Activated CD4-positive, CD25-positive, alpha-beta regulatory T cell treated with anti-CD3 and anti-CD28 coated beads, Interleukin-2, amount 50 U/mL, for 72 hours (primary cell): Measurements from ENCODE around the gene CDK19.
"Not testable (repeated sequence)": the region's sequence is repeated elsewhere in the genome, so short reads cannot be mapped to it uniquely, and the experiment has no call there.

ENCODE experiments used
- DNase-seq: peaks from one replicate; pipeline ENCODE4 v3.0.0; 2021

CDK19 gene

DNA sequence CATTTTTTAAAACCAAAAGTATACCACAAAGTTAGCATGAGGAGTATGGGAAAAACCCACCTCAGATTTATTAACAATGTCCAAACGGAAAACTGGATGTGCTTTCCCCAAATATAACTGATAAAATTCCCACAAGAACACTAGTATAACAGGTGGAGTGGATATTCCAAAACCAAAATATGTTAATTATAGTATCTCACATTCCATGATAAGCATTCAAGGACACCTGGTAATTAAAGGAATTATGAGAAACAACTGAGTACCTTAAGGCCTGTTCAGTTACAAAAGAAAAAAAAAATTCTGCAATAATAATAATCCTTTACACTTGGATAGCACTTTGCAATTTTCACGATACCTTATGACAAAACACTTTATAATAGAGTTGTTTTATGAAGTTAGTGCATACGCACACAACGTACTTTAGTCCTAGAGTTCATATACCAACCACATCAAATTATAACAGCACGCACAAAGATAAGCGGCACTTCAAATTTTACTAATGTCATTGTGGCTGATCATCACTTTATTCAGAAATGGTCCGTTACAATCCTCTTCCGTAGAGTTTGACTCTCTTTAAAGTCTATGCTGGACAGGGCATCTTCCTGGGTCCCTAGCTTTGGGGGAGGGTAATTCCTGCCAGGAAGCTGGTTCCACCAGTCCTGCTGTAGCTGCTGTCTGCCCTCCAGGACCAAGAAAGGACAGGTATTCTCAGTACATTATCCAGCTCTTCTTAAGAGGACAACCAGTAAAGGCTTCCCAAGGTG lies 1.7 kb downstream of the CDK19 start:
- DNase-seq: no peak

DNA sequence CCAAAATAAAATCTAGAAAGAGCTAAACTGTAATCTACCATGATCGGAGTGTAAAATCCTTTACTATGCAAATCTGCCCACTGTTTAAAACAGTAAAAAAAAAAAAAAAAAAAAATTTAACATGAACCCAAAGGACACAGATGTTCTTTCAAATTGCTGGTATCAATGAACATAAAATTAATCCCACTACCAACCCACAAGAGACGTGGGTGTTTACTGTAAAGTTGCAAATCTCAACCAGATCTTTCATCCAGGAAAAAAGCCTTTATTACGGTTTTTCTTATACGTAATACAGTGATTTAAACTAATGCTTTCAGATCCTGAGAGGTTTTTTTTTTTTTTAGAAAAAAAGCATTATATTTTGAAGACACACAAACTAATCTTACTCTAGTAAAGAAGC lies 2.5 kb downstream of the CDK19 start:
- no peak for DNase-seq

DNA sequence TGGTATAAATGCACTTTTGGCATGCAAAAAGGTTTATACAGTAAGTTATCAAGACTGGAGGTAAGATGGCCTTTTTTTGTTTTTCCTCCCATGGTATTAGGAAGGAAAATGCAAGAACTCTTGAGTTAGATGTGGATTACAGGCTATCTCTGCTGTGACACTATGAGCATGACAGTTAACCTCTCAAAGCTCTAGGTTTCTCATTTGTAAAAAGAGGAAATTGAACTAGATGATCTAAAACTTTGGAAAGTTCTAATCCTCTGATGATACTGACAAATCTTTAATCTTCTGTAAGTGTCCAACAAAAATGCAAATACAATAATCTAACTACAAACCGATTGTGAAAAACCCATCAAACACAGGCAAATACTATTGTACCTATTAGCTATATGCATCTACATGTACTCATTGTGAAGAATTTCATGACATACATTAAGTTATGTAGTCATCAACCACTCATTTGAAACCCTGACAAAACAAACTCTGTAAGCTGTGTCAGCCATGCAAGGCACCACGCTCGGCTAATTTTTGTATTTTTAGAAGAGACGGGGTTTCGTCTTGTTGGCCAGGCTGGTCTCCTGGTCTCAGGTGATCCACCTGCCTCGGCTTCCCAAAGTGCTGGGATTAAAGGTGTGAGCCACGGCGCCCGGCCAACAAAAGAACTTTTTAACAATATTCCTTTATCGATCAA lies 4.2 kb downstream of the CDK19 start:
- DNase-seq: no peak

DNA sequence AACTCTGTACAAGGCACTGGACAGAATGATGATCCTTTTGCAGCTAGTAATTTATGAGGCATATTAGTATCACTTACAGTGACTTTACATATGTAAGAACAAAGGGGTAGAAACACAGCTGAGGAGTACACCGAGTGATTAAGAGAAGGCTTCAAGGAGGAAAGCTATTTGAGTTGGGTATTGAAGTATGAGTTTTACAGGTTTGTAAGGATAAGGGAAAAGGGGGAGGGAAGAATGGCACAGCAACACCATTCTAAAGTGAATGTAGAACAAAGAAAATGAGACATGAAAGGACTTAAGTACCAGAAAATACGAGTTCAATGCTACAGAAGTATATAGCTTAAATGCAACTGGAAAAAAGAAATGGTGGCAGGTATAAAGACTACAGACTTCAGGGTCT lies 5.5 kb downstream of the CDK19 start:
- DNase-seq: no peak

DNA sequence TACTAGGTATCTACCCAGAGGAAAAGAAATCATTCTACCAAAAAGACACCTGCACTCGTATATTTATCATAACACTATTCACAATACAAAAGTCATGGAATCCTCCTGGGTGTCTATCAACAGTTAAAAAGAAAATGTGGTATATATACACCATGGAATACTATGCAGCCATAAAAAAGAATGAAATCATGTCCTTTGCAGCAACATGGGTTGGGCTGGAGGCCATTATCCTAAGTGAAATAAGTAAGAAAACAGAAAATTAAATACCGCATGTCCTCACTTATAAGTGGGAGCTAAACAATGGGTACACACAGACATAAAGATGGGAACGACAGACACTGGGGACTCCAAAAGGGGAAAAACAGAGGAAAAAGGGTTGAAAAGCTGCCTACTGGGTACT lies 13.1 kb downstream of the CDK19 start:
- DNase-seq: not testable (repeated sequence)

DNA sequence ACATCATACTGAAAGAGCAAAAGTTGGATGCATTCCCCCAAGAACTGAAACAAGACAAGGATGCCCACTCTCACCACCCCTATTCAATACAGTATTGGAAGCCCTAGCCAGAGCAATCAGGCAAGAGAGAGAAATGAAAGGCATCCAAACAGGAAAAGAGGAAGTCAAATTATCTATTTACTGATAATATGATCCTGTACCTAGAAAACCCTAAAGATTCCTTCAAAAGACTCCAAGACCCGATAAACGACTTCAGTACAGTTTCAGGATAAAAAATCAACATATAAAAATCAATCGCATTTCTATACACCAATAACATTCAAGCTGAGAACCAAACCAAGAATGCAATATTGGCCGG lies 14.5 kb downstream of the CDK19 start:
- no peak for DNase-seq

DNA sequence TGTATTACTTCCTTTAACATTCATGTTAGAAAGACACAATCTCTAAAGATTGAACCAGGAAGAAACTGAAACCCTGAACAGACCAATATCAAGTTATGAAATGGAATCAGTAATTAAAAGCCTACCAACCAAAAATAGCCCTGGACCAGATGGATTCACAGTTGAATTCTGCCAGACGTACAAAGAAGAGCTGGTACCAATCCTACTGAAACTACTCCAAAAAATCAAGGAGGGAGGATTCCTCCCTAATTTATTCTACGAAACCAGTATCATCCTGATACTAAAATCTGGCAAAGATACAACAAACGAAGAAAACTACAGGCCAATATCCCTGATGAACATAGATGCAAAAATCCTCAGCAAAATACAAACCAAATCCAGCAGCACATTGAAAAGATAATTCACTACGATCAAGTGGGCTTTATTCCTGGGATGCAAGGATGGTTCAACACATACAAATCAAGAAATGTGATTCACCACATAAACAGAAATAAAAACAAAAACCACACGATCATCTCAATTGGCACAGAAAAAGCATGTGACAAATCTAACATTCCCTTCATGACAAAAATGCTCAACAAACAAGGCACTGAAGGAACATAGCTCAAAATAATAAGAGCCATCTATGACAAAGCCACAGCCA lies 15.0 kb downstream of the CDK19 start:
- no peak for DNase-seq

DNA sequence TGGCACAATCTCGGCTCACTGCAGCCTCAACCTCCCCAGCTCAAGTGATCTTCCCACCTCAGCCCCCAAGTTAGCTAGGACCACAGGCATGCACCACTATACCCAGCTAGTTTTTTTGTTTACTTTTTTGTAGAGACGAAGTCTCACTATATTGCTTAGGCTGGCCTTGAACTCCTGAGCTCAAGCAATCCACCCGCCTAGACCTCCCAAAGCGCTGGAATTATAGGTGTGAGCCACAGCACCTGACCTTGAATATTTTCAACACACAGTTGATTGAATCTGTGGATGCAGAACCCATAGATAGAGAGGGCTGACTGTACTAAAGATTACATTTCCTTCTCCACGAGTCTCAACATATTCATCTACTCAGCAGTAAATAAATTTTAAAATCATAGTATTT lies 15.6 kb downstream of the CDK19 start:
- DNase-seq: no peak

DNA sequence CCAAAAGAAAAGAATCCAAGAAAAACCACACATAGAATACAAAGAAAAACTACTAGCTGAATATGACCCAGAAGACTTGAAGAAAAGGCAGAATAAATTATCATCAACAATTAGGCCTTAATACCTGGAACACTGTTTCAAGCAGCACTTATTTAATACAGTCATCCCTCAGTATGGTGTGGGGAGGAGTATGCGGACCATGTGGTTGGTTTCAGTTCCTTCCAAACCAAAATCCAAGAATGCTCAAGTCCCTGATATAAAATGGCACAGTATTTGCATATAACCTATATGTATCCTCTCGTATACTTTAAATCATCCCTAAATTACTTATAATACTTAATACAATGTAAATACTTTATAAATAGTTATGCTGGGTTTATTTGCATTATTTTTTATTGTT lies 16.1 kb downstream of the CDK19 start:
- DNase-seq: no peak

DNA sequence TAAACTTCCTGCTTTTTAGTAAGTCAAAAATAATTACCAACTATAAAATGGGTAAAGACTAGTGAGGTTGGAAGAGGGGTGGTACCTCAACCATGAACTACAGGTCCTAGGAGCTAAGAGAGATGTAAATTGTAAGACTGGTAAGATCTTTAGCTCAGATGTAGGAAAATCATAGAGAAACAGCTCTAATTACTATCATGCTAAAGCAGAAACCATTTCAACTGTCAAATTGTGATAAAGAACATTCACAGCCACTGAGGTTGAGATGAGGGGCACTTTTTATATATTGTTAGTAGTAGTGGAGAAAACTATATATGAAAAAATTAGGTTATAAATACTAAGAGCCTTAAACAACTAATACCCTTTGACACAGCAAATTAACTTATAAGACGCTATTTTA lies 20.0 kb downstream of the CDK19 start:
- no peak for DNase-seq

DNA sequence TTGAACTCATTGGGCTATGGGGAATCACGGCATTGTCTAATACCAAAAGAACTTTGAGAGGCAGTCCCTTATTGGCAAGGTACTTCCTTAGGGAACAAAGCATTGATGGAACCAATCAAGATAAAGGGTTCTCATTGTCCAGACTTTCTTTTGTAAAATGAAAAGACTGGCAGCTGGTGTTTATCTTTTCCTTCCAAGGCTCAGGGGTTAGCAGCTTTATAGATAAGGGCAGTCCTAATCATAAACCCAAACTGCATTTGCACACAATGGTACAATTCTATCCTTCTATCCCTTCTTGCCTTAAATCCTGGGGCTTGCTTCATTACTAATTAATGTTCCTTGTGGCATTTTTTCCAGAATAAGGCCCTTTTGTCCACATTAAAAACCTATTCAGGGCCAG lies 28.6 kb downstream of the CDK19 start:
- DNase-seq: no peak

DNA sequence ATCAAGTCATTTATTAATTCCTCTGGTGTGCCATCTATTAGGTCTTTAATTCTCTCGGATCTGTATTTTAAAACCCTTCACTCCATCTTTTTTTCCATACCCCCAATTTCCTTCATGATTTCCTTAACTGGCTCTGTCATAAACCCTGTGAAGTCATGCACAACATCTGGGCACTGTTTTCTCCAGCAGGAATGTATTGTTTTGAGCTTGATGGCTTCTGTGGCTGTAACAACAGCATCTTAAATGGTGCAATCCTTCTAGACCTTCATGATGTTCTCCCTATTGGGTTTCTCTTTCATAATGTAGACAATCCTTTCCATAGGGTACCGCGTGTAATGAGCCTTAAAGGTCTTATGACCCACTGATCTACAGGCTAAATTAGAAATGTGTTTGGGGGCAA lies 29.0 kb downstream of the CDK19 start:
- DNase-seq: no peak

DNA sequence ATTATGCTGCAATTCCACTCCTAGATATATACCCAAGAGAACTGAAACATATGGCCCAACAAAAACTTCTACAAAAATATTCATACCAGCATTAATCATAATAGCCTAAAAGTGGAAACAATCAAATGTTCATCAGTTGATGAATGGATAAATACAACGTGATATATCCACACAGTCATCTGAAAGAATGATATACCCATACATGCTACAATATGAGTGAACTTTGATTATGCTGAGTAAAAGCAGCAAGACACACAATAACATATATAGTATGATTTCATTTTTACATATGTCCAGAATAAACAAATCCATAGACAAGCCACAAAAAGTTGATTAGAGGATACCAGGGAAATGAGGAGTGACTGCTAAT lies 30.7 kb downstream of the CDK19 start:
- DNase-seq: no peak

DNA sequence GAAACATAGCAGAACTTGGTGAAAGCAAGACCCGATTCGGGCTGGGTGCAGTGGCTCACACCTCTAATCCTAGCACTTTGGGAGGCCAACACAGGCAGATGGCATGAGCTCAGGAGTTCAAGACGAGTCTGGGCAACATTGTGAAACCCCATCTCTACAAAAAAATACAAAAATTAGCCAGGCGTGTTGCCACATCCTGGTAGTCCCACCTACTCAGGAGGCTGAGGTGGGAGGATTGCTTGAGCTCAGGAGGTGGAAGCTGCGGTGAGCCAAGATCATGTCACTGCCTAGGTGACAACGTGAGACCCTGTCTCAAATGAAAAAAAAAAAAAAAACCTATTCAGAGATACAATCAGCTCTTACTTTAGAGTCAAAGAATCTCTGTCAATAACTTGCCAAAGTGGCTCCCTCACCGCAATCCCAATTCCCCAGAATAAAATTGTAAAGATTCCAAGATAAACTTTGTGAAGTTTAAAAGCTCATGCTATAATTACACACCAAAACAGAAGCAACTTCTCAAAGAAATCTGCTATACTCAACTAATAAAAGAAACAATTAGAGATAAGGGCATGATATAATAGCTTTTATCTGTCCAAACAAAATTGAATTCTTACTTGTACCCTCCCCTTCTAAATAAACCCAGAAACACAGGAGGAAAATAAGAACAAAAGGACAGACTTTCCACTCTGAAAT lies 33.6 kb downstream of the CDK19 start:
- no peak for DNase-seq

DNA sequence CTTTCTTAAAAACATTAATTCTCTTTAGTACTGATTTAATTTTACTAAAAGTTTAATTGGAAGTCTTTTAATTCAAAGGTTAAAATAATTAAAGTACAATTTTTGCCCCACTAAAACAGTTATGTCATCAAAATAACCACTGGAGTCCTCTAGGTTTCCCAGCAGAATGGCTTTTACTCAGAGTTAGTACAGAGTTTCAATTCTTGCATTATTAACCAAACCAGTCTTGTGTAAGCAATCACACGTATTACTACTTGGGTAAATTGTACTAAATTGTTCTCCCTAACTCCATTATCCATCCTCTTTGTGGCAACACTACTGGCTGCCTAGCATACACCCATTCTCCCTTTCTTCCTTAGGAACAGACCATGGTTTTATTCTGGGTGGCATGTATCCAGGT lies 36.9 kb downstream of the CDK19 start:
- DNase-seq: no peak

DNA sequence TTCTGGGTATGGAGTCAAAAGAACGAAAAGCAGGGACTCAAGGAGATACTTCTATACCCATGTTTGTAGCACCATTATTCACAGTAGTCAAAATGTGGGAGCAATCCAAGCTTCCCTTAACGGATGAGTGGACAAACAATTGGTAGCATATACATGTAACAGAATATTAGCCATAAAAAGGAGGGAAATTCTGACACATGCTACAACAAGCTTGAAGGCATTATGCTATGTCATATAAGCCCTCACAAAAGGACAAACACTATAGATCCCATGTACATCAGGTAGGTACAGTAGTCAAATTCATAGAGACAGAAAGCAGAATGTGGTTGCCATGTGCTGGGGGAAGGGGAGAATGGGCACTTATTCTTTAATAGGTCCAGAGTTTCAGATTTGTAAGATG lies 37.6 kb downstream of the CDK19 start:
- no peak for DNase-seq

DNA sequence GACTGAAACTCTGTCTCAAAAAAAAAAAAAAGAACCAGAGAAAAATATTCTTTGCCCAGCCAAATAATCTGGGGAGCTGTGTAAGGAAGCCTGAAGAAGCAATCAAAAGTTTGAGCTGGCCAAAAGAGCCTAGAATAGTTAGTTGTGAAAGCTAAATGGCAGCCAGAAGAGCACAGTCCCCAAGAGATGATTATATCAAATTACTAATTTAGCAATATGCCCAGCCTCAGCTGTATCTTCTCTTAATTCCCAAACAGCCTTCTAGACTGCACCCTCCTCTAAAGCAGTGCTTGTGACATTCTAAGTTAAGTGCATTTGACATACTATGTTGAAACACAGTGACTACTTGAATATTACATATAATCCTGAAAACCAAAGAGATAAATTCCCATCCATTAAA lies 38.9 kb downstream of the CDK19 start:
- DNase-seq: no peak

DNA sequence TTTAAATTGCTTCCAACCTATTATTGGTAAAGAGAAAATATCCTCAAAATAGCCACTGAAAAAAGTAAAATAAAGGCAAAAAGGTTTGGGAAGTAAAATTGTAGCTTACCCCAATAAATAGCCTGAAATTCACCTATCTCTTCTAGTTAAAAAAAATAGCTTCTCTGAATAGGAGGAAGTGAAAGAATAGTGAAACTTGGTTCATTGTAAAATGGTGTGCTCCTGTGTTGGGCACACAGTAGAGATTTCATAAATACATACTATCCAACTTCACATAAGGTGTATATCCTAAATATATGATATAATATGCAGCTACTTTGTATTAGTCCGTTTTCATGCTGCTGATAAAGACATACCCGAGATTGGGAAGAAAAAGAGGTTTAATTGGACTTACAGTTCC lies 45.3 kb downstream of the CDK19 start:
- DNase-seq: no peak

DNA sequence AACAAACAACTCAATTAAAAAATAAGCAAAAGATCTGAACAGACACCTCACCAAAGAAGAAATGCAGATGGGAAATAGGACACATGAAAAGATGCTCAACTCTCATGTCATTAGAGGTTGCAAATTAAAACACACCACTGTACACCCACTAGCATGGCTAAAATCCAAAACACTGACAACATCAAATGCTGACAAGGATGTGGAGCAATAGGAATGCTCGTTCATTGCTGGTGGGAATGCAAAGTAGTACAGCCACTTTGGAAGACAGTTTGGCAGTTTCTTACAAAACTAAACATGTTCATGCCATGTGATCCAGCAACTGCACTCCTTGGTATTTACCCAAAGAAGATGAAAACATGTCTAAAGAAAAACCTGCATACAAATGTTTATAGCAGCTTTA lies 47.2 kb downstream of the CDK19 start:
- DNase-seq: no peak

DNA sequence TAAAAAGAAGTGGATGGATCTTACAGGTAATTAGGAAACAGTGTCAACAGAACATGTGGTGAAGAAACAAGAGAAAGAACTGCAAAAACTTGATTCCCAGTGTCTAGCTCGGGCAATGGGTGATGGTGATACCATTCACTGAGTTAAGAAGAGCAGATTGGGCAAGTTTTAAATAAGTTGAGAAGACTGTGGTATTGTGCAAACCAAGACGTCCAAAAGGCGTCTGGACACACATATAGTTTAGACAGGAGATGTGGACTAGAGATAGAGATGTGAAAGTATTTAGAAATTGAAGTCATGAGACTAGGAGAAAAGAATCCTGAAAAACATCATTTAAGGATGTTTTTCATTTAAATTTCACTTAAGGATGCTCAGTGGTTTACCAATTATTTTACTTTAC lies 53.9 kb downstream of the CDK19 start:
- no peak for DNase-seq

DNA sequence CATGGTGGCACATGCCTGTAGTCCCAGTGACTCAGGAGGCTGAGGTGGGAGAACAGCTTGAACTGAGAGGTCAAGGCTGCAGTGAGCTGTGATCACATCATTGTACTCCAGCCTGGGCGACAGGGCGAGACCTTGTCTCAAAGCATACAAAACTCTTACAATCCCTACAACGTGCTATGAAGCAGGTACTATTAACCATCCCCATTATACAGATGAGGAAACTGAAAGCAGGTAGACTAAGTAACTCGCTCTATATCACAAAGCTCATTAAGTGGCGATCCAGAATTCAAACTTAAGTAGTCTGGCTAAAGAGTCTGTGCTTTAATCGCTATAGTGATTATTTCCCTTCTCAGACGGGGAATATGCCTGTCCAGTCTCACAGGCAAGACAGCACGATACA lies 54.7 kb downstream of the CDK19 start:
- no peak for DNase-seq

DNA sequence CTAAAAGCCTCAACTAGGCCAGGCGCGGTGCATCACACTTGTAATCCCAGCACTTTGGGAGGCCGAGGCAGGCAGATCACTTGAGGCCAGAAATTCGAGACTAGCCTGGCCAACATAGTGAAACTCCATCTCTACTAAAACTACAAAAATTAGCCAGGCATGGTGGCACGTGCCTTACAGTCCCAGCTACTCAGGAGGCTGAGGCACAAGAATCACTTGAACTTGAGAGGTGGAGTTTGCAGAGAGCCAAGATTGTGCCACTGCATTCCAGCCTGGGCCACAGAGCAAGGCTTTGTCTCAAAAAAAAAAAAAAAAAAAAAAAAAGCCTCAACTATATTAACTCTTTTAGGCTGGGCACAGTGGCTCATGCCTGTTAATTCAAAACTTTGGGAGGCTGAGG lies 55.2 kb downstream of the CDK19 start:
- not testable (repeated sequence) for DNase-seq

DNA sequence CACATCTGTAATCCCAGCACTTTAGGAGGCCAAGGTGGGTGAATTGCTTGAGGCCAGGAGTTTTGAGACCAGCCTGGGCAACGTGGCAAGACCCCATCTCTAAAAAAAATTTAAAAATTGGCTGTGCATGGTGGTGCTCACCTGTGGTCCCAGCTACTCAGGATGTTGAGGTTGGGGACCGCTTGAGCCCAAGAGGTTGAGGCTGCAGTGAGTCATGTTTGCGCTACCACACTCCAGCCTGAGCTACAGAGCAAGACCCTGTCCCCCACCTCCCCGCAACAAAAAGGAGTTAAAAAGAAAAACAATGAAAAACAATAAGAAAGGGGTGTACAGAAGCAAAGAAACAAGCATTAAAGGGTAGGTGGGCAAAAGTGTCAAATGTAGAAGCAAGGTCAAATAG lies 57.3 kb downstream of the CDK19 start:
- DNase-seq: no peak

DNA sequence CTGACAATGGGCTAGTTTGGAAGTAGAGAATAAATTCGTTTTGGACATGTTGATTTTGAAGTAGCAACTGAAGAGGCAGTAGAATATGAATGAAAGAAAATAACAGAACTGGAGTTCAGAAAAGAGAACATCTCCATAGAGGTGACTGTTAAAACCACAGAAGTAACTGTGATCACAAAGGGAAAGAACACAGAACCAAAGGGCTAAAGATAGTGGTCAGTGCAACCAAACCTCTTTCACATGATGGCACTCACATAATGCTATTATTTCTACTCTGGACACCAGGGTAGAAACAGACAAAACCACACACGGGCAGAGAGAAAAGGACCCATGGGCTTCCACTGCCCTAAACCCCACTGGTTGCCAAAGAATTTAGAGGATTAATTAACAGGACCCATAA lies 58.5 kb downstream of the CDK19 start:
- no peak for DNase-seq
